Uterus (tissue), 2 donors: ENCODE results near the gene CEP85L.

Source experiments
- CTCF ChIP-seq, 4 experiments: fragments of 200-600 bp in 2 of 4; fragments of 450-650 bp in 2 of 4; sonication (generic) in 2 of 4; IDR thresholded peaks; one replicate each; pipeline ENCODE4 v1.5.1; 2016 to 2019; ENCODE audit warnings: antibody characterized with exemption in 4 of 4, mild to moderate bottlenecking in 2 of 4, moderate library complexity in 1 of 4
- POLR2A ChIP-seq, 2 donors: fragments of 450-650 bp; IDR thresholded peaks; one replicate each; pipeline ENCODE4 v1.6.1; 2016; ENCODE audit warnings: antibody characterized with exemption in 2 of 2, mild to moderate bottlenecking in 1 of 2, moderate library complexity in 1 of 2

GRCh38 chr6:118542184-118542952 lies 109.0 kb downstream of the CEP85L start:
- no peak for TF ChIP-seq CTCF (IDR thresholded peaks at IDR 0.05)
- no peak for TF ChIP-seq POLR2A (IDR thresholded peaks at IDR 0.05)
